IMR-90 (cell line): Measurements from ENCODE around the gene DNAH6.
"Not testable (repeated sequence)": the region's sequence is repeated elsewhere in the genome, so short reads cannot be mapped to it uniquely, and the experiment has no call there.

Experiments used
- CEBPB ChIP-seq: IDR thresholded peaks from 2 replicates; pipeline ENCODE4 v1.6.1; 2012; ENCODE audit warnings: low read depth, low read length, improper control_type of control experiment
- CTCF ChIP-seq: conservative IDR thresholded peaks from 2 replicates; pipeline ENCODE4 v1.5.1; 2012; ENCODE audit warnings: mild to moderate bottlenecking, low read depth, low read length, improper control_type of control experiment
- ELK1 ChIP-seq: fragments of 150-350 bp; IDR thresholded peaks from 2 replicates; pipeline ENCODE4 v1.6.1; 2016; ENCODE audit warnings: low read depth, mild to moderate bottlenecking, low read length, moderate library complexity, borderline replicate concordance
- FOS ChIP-seq: fragments of 150-350 bp; IDR thresholded peaks from 2 replicates; pipeline ENCODE4 v1.6.1; 2016; ENCODE audit warnings: low read depth, low read length
- MAZ ChIP-seq: IDR thresholded peaks from 2 replicates; pipeline ENCODE4 v1.6.1; 2012; ENCODE audit warnings: low read depth, mild to moderate bottlenecking, low read length, improper control_type of control experiment, moderate library complexity, borderline replicate concordance
- MXI1 ChIP-seq: IDR thresholded peaks from 2 replicates; pipeline ENCODE4 v1.6.1; 2012; ENCODE audit warnings: low read depth, mild to moderate bottlenecking, low read length, moderate library complexity, borderline replicate concordance
- NFE2L2 ChIP-seq: fragments of 150-350 bp; IDR thresholded peaks from 2 replicates; pipeline ENCODE4 v1.6.1; 2016; ENCODE audit warnings: low read depth, mild to moderate bottlenecking, low read length
- POLR2A ChIP-seq: IDR thresholded peaks from 2 replicates; pipeline ENCODE4 v1.6.1; 2012; ENCODE audit warnings: mild to moderate bottlenecking, low read depth, low read length
- RAD21 ChIP-seq: IDR thresholded peaks from 2 replicates; pipeline ENCODE4 v1.6.1; 2012; ENCODE audit warnings: low read length, improper control_type of control experiment
- RCOR1 ChIP-seq: IDR thresholded peaks from 2 replicates; pipeline ENCODE4 v1.6.1; 2012; ENCODE audit warnings: mild to moderate bottlenecking, low read length, improper control_type of control experiment; ENCODE audit not compliant: insufficient replicate concordance
- RFX5 ChIP-seq: IDR thresholded peaks from 2 replicates; pipeline ENCODE4 v1.8.0; 2012; ENCODE audit warnings: low read depth, mild to moderate bottlenecking, low read length, moderate library complexity
- SMC3 ChIP-seq: fragments of 150-350 bp; IDR thresholded peaks from 2 replicates; pipeline ENCODE4 v1.6.1; 2016; ENCODE audit warnings: low read depth, mild to moderate bottlenecking, antibody characterized with exemption, low read length, moderate library complexity
- USF2 ChIP-seq: fragments of 150-350 bp; IDR thresholded peaks from 2 replicates; pipeline ENCODE4 v1.6.1; 2017; ENCODE audit warnings: mild to moderate bottlenecking, antibody characterized with exemption, low read length, low read depth

GRCh38 chr2:84773562-84773961 is 257.3 kb downstream of the DNAH6 start:
- TF ChIP-seq MAZ, SMC3, CTCF, NFE2L2, RFX5, USF2, FOS, POLR2A, RAD21, CEBPB, ELK1, RCOR1, MXI1: not testable (repeated sequence)
